ENCODE data around the gene CNTNAP3B. TPM values are rescaled to one million over a fixed set of nuclear protein-coding genes. Genes with fewer than 3 reads are reported as not detected.
"Not testable (repeated sequence)": the region's sequence is repeated elsewhere in the genome, so short reads cannot be mapped to it uniquely, and the experiment has no call there.

CNTNAP3B gene
- total and polyA plus RNA-seq, 4 donors, result 1.0 to 14.1 (median 4.0) TPM

- H3K4me1 ChIP-seq (ENCODE audit: control insufficient read depth in 4 of 4, insufficient read depth in 4 of 4, low read length in 3 of 4); H3K27ac ChIP-seq (ENCODE audit: low read depth in 1 of 2, low read length in 2 of 2); H3K27me3 ChIP-seq (ENCODE audit: control insufficient read depth in 4 of 4, insufficient read depth in 4 of 4, low read length in 3 of 4); H3K36me3 ChIP-seq (ENCODE audit: control insufficient read depth in 4 of 4, insufficient read depth in 3 of 4, low read depth in 1 of 4, low read length in 3 of 4); H3K9ac ChIP-seq (ENCODE audit: low read depth in 1 of 2, low read length in 2 of 2); DNase-seq (ENCODE audit: low spot score); H3K9me3 ChIP-seq (ENCODE audit: control insufficient read depth in 4 of 4, low read length in 3 of 4); H3K4me3 ChIP-seq (ENCODE audit: low read depth in 1 of 3, low read length in 3 of 3): not testable (repeated sequence)
- 73% methylated on average over 7 of the region's 7 CpGs for WGBS
Observed at GRCh38 chr9:42018220-42018922, 110.9 kb downstream of the CNTNAP3B start.

GRCh38 chr9:42014317-42014716 is 114.9 kb downstream of the CNTNAP3B start:
- DNase-seq (ENCODE audit: low spot score); H3K4me1 ChIP-seq (ENCODE audit: control insufficient read depth in 4 of 4, insufficient read depth in 4 of 4, low read length in 3 of 4); H3K4me3 ChIP-seq (ENCODE audit: low read depth in 1 of 3, low read length in 3 of 3); H3K27ac ChIP-seq (ENCODE audit: low read depth in 1 of 2, low read length in 2 of 2); H3K36me3 ChIP-seq (ENCODE audit: control insufficient read depth in 4 of 4, insufficient read depth in 3 of 4, low read depth in 1 of 4, low read length in 3 of 4); H3K9me3 ChIP-seq (ENCODE audit: control insufficient read depth in 4 of 4, low read length in 3 of 4); H3K27me3 ChIP-seq (ENCODE audit: control insufficient read depth in 4 of 4, insufficient read depth in 4 of 4, low read length in 3 of 4); H3K9ac ChIP-seq (ENCODE audit: low read depth in 1 of 2, low read length in 2 of 2): not testable (repeated sequence)
- 86% methylated on average over 7 of the region's 9 CpGs for WGBS

GRCh38 chr9:41991607-41992006 is 137.6 kb downstream of the CNTNAP3B start:
- DNase-seq (ENCODE audit: low spot score); H3K4me1 ChIP-seq (ENCODE audit: control insufficient read depth in 4 of 4, insufficient read depth in 4 of 4, low read length in 3 of 4); H3K36me3 ChIP-seq (ENCODE audit: control insufficient read depth in 4 of 4, insufficient read depth in 3 of 4, low read depth in 1 of 4, low read length in 3 of 4); H3K4me3 ChIP-seq (ENCODE audit: low read depth in 1 of 3, low read length in 3 of 3); H3K9me3 ChIP-seq (ENCODE audit: control insufficient read depth in 4 of 4, low read length in 3 of 4); H3K27ac ChIP-seq (ENCODE audit: low read depth in 1 of 2, low read length in 2 of 2); H3K9ac ChIP-seq (ENCODE audit: low read depth in 1 of 2, low read length in 2 of 2); H3K27me3 ChIP-seq (ENCODE audit: control insufficient read depth in 4 of 4, insufficient read depth in 4 of 4, low read length in 3 of 4): not testable (repeated sequence)
- WGBS, result no CpG with 5 or more reads among the region's 9 CpGs

DNA sequence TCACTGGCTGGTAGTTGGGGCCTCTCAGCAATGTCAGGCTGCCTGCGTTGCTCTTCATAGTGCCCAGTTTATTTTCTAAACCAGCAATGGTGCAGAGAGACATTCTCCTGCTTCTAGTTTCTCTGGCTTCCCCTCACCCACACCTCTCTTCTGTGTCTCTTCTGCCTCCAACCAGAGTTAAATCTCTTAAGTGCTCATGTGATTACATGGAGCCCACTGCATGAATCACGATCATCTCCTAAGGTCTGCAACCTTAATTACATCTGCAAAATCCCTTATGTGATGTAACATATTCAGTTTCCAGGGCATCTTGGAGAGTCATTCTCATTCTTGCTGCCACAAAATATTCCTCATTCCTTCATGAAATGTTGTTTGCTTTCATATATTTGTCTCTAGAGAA is 149.0 kb downstream of the CNTNAP3B start:
- H3K9ac ChIP-seq (ENCODE audit: low read depth in 1 of 2, low read length in 2 of 2); H3K9me3 ChIP-seq (ENCODE audit: control insufficient read depth in 4 of 4, low read length in 3 of 4); H3K4me3 ChIP-seq (ENCODE audit: low read depth in 1 of 3, low read length in 3 of 3); H3K27ac ChIP-seq (ENCODE audit: low read depth in 1 of 2, low read length in 2 of 2); H3K36me3 ChIP-seq (ENCODE audit: control insufficient read depth in 4 of 4, insufficient read depth in 3 of 4, low read depth in 1 of 4, low read length in 3 of 4); H3K4me1 ChIP-seq (ENCODE audit: control insufficient read depth in 4 of 4, insufficient read depth in 4 of 4, low read length in 3 of 4); DNase-seq (ENCODE audit: low spot score); H3K27me3 ChIP-seq (ENCODE audit: control insufficient read depth in 4 of 4, insufficient read depth in 4 of 4, low read length in 3 of 4): not testable (repeated sequence)
- WGBS, result no CpG with 5 or more reads among the region's 2 CpGs

DNA sequence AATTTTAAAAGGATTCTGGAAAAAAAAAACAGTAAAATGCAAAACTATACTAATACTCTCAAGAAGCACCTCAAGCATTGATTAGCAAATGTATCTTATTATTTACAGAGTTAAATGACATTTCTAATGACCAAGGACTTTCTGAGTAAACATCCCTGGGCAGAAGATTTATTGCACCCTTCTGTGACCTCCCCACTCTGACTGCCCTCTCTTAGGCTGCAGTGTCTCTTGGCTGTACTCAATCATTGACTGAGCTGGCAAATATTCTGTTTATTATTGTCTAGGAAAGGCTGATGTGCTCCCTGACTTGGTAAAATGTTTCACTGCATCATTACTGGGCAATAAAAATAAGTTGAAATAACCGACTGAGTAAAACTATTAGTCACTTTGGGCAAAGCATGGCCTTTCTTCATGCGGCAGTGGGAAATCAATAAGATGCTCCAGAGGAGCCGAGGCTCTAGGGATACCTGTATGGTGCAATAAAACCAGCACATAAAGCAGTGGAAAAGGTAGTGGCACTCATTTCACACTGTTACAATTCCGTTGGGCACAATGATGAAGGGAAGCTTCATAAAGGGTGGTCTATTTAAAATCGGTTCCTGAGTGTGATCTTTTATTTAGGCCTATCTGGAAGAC is 151.1 kb downstream of the CNTNAP3B start:
- H3K9ac ChIP-seq (ENCODE audit: low read depth in 1 of 2, low read length in 2 of 2); H3K4me3 ChIP-seq (ENCODE audit: low read depth in 1 of 3, low read length in 3 of 3); DNase-seq (ENCODE audit: low spot score); H3K9me3 ChIP-seq (ENCODE audit: control insufficient read depth in 4 of 4, low read length in 3 of 4); H3K27me3 ChIP-seq (ENCODE audit: control insufficient read depth in 4 of 4, insufficient read depth in 4 of 4, low read length in 3 of 4); H3K4me1 ChIP-seq (ENCODE audit: control insufficient read depth in 4 of 4, insufficient read depth in 4 of 4, low read length in 3 of 4); H3K27ac ChIP-seq (ENCODE audit: low read depth in 1 of 2, low read length in 2 of 2); H3K36me3 ChIP-seq (ENCODE audit: control insufficient read depth in 4 of 4, insufficient read depth in 3 of 4, low read depth in 1 of 4, low read length in 3 of 4): not testable (repeated sequence)
- 80% methylated on average over 1 of the region's 5 CpGs for WGBS

DNA sequence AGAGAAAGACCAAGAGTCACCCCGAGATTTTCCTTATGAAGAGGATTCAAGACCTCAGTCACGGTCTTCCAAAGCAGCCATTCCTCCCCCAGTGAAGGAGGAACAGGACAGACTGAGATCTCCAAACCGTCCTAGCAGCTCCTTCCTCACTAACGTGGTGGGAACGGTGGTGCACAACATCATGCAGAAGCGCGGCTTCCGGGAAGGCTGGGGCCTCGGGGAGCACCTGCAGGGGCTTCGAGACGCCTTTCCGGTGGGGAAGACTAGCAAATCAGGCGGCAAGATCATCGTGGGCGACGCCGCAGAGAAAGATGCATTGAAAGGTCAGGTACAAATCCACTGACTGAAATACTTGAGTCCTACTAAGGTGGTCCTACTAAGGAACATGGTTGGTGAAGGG is 154.3 kb downstream of the CNTNAP3B start:
- not testable (repeated sequence) for H3K4me3 ChIP-seq (ENCODE audit: low read depth in 1 of 3, low read length in 3 of 3); DNase-seq (ENCODE audit: low spot score); H3K9ac ChIP-seq (ENCODE audit: low read depth in 1 of 2, low read length in 2 of 2); H3K27me3 ChIP-seq (ENCODE audit: control insufficient read depth in 4 of 4, insufficient read depth in 4 of 4, low read length in 3 of 4); H3K4me1 ChIP-seq (ENCODE audit: control insufficient read depth in 4 of 4, insufficient read depth in 4 of 4, low read length in 3 of 4); H3K27ac ChIP-seq (ENCODE audit: low read depth in 1 of 2, low read length in 2 of 2); H3K9me3 ChIP-seq (ENCODE audit: control insufficient read depth in 4 of 4, low read length in 3 of 4); H3K36me3 ChIP-seq (ENCODE audit: control insufficient read depth in 4 of 4, insufficient read depth in 3 of 4, low read depth in 1 of 4, low read length in 3 of 4)
- 90% methylated on average over 15 of the region's 17 CpGs for WGBS

DNA sequence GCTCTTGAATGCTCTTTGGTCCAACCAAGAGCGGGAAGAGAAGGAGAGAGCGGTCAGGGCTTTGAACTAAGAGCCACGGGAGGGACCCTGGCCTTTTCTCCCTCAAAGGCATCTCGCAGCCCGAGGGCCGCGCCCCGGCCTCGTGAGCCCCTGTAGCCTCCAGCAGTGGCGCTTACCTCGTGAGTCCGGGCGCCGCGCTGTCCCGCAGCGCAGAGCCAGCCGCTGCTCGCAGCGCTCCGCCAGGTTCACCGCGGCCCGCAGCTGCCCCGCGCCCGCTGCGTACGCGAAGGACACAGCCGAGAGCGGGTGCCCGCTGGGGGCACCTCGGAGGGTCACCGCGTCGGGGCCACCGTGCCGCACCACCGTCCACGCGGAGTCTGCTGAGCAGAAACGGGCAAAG is 176.2 kb downstream of the CNTNAP3B start:
- not testable (repeated sequence) for H3K4me1 ChIP-seq (ENCODE audit: control insufficient read depth in 4 of 4, insufficient read depth in 4 of 4, low read length in 3 of 4); DNase-seq (ENCODE audit: low spot score); H3K9ac ChIP-seq (ENCODE audit: low read depth in 1 of 2, low read length in 2 of 2); H3K36me3 ChIP-seq (ENCODE audit: control insufficient read depth in 4 of 4, insufficient read depth in 3 of 4, low read depth in 1 of 4, low read length in 3 of 4); H3K9me3 ChIP-seq (ENCODE audit: control insufficient read depth in 4 of 4, low read length in 3 of 4); H3K4me3 ChIP-seq (ENCODE audit: low read depth in 1 of 3, low read length in 3 of 3); H3K27ac ChIP-seq (ENCODE audit: low read depth in 1 of 2, low read length in 2 of 2); H3K27me3 ChIP-seq (ENCODE audit: control insufficient read depth in 4 of 4, insufficient read depth in 4 of 4, low read length in 3 of 4)
- WGBS, result 30% methylated on average over 43 of the region's 43 CpGs

GRCh38 chr9:41941738-41942137 is 187.5 kb downstream of the CNTNAP3B start:
- not testable (repeated sequence) for H3K4me3 ChIP-seq (ENCODE audit: low read depth in 1 of 3, low read length in 3 of 3); H3K27ac ChIP-seq (ENCODE audit: low read depth in 1 of 2, low read length in 2 of 2); H3K27me3 ChIP-seq (ENCODE audit: control insufficient read depth in 4 of 4, insufficient read depth in 4 of 4, low read length in 3 of 4); H3K36me3 ChIP-seq (ENCODE audit: control insufficient read depth in 4 of 4, insufficient read depth in 3 of 4, low read depth in 1 of 4, low read length in 3 of 4); DNase-seq (ENCODE audit: low spot score); H3K9ac ChIP-seq (ENCODE audit: low read depth in 1 of 2, low read length in 2 of 2); H3K4me1 ChIP-seq (ENCODE audit: control insufficient read depth in 4 of 4, insufficient read depth in 4 of 4, low read length in 3 of 4); H3K9me3 ChIP-seq (ENCODE audit: control insufficient read depth in 4 of 4, low read length in 3 of 4)
- 71% methylated on average over 3 of the region's 3 CpGs for WGBS

All from liver (tissue), 9 donors.